Kidney (tissue), 14 donors: ENCODE data around the gene MARCKSL1. TPM values are rescaled to one million over a fixed set of nuclear protein-coding genes. Genes with fewer than 3 reads are reported as not detected.
"Not testable (repeated sequence)": the region's sequence is repeated elsewhere in the genome, so short reads cannot be mapped to it uniquely, and the experiment has no call there.

ENCODE experiments used
- DNase-seq, 5 donors: peaks; one replicate each; pipeline ENCODE4 v3.0.0-alpha.2; 2013 to 2020
- FAIRE-seq: peaks from 2 replicates; lab custom pipeline; 2012; peaks lifted over from hg19 to GRCh38; lab: Jason Lieb, UNC
- H3K27ac ChIP-seq, 2 donors: one replicate each; pipeline ENCODE4 v1.7.0; 2013; ENCODE audit warnings: low read depth in 2 of 2, low read length in 2 of 2, inconsistent platforms in 1 of 2
- H3K27me3 ChIP-seq: one replicate; pipeline ENCODE4 v1.7.1; 2013; ENCODE audit warnings: low read length, inconsistent platforms; ENCODE audit not compliant: control insufficient read depth, insufficient read depth
- H3K36me3 ChIP-seq, 3 donors: one replicate each; pipeline versions ENCODE4 v1.7.0 to v1.7.1; 2013; ENCODE audit warnings: low read length in 3 of 3, control low read depth in 1 of 3, inconsistent platforms in 1 of 3; ENCODE audit not compliant: insufficient read depth in 3 of 3, control insufficient read depth in 2 of 3
- H3K4me1 ChIP-seq, 3 donors: one replicate each; pipeline versions ENCODE4 v1.7.0 to v1.7.1; 2013; ENCODE audit warnings: low read length in 3 of 3, inconsistent platforms in 1 of 3, low read depth in 1 of 3; ENCODE audit not compliant: control insufficient read depth in 2 of 3, insufficient read depth in 2 of 3
- H3K4me3 ChIP-seq, 3 donors: one replicate each; pipeline versions ENCODE4 v1.7.0 to v1.8.1; 2013; ENCODE audit warnings: low read length in 3 of 3, control low read depth in 1 of 3, inconsistent platforms in 1 of 3
- H3K9ac ChIP-seq, 3 donors: one replicate each; pipeline versions ENCODE4 v1.7.0 to v1.7.1; 2013; ENCODE audit warnings: low read length in 3 of 3, control low read depth in 1 of 3, inconsistent platforms in 1 of 3
- H3K9me3 ChIP-seq, 3 donors: one replicate each; pipeline versions ENCODE4 v1.7.0 to v1.7.1; 2013; ENCODE audit warnings: low read length in 3 of 3, control low read depth in 1 of 3, inconsistent platforms in 1 of 3; ENCODE audit not compliant: control insufficient read depth in 2 of 3, insufficient read depth in 1 of 3
- CTCF ChIP-seq: IDR thresholded peaks from 3 replicates; pipeline ENCODE4 v1.5.1; 2012; ENCODE audit warnings: mild to moderate bottlenecking, moderate library complexity, borderline replicate concordance; ENCODE audit not compliant: insufficient read depth; ENCODE audit errors: extremely low read depth
- intact Hi-C: fragments of 100-400 bp; cut with DNase I; formaldehyde crosslinking; loops from one replicate; pipeline ENCODE4 v1.11.1; 2022
- polyA plus RNA-seq: library from polyadenylated mRNA; stranded (reverse); fragments of 350-450 nt; fragmentation: Illumina TruSeq; extraction: RNeasy Lipid Tissue Mini Kit (QIAGEN cat#74804); gene quantifications from one replicate; pipeline ENCODE4 v1.2.3, GENCODE V29; 2014; ENCODE audit warnings: low read depth, low replicate concordance; ENCODE audit not compliant: insufficient read depth
- total RNA-seq: library from RNA; stranded (reverse); fragmentation: NEBNext Ultra II Directional; extraction: Animal tissue kit (Norgen Biotek cat#: 25700); gene quantifications from one replicate; pipeline ENCODE4 v1.2.1, GENCODE V29; 2021
- donor health status: control.
- donor health status: control.
- donor health status: control.
- donor health status: control.
- donor health status: control.
- donor health status: DM: yes; HTN: yes; CAD: no.
- donor health status: Normal renal cell carcinoma (clear cell type).

The MARCKSL1 gene
- total and polyA plus RNA-seq, 2 donors from 2014 or later: 29.8 to 58.6 TPM

- Histone ChIP-seq H3K4me3 (no peak overlapping the region), H3K9me3 (no peaks in the 10 kb centered on the region), H3K36me3 (no peaks in the 10 kb centered on the region), H3K4me1 (peaks cover 3 to 15% (median 11%) of the 10 kb centered on the region in 3 donors), H3K27ac (no peak overlapping the region), H3K27me3 (no peaks in the 10 kb centered on the region), H3K9ac (no peak overlapping the region)
- DNase-seq (no peak), FAIRE-seq (no peak)
- no peak for TF ChIP-seq CTCF
- intact Hi-C loops: no loop called here
These were observed 21.6 kb upstream of the MARCKSL1 start for GRCh38 chr1:32357614-32358013.

GRCh38 chr1:32356478-32356877 is 20.4 kb upstream of the MARCKSL1 start:
- Histone ChIP-seq H3K4me1 (peaks cover 8 to 16% (median 11%) of the 10 kb centered on the region in 3 donors), H3K27me3 (no peaks in the 10 kb centered on the region), H3K9me3 (no peaks in the 10 kb centered on the region), H3K4me3 (no peak overlapping the region), H3K36me3 (no peaks in the 10 kb centered on the region), H3K27ac (no peak overlapping the region), H3K9ac (no peak overlapping the region)
- DNase-seq: no peak
- no peak for TF ChIP-seq CTCF
- intact Hi-C loops: no loop called here
- no peak for FAIRE-seq

GRCh38 chr1:32355778-32356177 is 19.7 kb upstream of the MARCKSL1 start:
- FAIRE-seq, DNase-seq, intact Hi-C loops, H3K4me3 ChIP-seq, H3K9ac ChIP-seq, H3K27me3 ChIP-seq, H3K9me3 ChIP-seq, H3K27ac ChIP-seq, H3K36me3 ChIP-seq: not testable (repeated sequence)
- peaks cover 8 to 16% (median 11%) of the 10 kb centered on the region in 3 donors for H3K4me1 ChIP-seq

- intact Hi-C loops: no loop called here
- H3K9ac ChIP-seq: no peak overlapping the region
- peak overlapping the region in 1 of 2 donors; percentile 54 for H3K27ac ChIP-seq
- FAIRE-seq: no peak
- H3K36me3 ChIP-seq: no peaks in the 10 kb centered on the region
- H3K4me1 ChIP-seq: peaks cover 8 to 22% (median 11%) of the 10 kb centered on the region in 3 donors
- H3K4me3 ChIP-seq: no peak overlapping the region
- H3K9me3 ChIP-seq: no peaks in the 10 kb centered on the region
- DNase-seq: peak; percentile 62 to 88 (median 74)
- no peaks in the 10 kb centered on the region for H3K27me3 ChIP-seq
- TF ChIP-seq CTCF: no peak
These were observed 18.0 kb upstream of the MARCKSL1 start for GRCh38 chr1:32353886-32354570.
